ENCODE data around the gene ATXN7L3. TPM values are rescaled to one million over a fixed set of nuclear protein-coding genes. Genes with fewer than 3 reads are reported as not detected.

The ATXN7L3 gene
- total and polyA plus RNA-seq, 4 donors = 30.1 to 70.6 (median 50.5) TPM

DNA sequence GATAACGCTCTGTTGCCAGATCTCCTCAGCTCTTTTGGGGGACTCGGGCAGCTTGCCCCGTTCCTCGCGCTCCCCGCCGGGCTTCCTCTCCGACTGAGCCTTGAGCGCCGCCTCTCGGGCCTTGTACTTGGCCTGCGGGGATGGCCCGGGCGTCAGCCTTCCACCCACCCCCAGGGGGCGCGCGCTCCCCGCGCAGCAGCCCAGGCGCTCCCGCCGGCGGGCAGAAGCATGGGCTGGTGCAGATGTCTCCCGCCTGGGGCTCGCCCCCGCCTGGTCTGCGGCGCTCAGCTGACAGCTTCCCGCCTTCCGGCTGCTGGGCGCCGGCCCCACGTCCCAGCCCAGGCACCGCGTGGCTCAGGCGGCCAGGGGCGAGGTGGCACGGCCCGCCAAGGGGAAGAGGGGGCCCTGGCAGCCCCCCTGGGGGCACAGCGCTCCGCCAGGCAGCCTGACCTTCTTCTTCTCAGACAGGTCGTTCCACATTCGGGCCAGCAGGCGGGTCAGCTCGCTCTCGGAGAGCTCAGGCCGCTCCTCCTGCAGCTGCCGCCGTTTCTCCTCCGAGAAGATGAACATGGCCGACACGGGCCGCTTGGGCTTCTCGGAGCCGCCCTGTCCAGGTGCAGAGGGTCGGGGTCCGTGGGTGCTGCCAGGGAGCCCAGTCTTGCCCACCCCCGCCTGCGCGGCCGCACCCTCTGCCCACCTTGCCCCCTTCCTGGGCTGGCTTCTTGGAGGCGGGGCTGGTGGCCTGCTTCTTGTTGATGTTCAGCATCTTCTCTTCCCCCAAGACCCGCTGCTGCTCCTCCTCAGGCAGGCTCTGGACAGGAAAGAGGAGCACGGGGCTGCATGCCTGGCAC, 10.9 kb upstream of the ATXN7L3 start:
- ATAC-seq (ENCODE audit: insufficient read depth, low FRiP score) = peak; percentile 98
- H3K9me3 ChIP-seq (ENCODE audit: control insufficient read depth in 4 of 4, insufficient read depth in 3 of 4, low read length in 3 of 4) = peaks cover 0 to 2% (median 0%) of the 10 kb centered on the region in 4 donors
- DNase-seq = peak; percentile 84 to 91 (median 88)
- H3K9ac ChIP-seq (ENCODE audit: insufficient read depth in 1 of 2, low read length in 2 of 2) = no peak overlapping the region
- H3K36me3 ChIP-seq (ENCODE audit: control insufficient read depth in 4 of 4, insufficient read depth in 4 of 4, low read length in 4 of 4) = peaks cover 17 to 78% (median 52%) of the 10 kb centered on the region in 4 donors
- TF ChIP-seq, protein P1, sequence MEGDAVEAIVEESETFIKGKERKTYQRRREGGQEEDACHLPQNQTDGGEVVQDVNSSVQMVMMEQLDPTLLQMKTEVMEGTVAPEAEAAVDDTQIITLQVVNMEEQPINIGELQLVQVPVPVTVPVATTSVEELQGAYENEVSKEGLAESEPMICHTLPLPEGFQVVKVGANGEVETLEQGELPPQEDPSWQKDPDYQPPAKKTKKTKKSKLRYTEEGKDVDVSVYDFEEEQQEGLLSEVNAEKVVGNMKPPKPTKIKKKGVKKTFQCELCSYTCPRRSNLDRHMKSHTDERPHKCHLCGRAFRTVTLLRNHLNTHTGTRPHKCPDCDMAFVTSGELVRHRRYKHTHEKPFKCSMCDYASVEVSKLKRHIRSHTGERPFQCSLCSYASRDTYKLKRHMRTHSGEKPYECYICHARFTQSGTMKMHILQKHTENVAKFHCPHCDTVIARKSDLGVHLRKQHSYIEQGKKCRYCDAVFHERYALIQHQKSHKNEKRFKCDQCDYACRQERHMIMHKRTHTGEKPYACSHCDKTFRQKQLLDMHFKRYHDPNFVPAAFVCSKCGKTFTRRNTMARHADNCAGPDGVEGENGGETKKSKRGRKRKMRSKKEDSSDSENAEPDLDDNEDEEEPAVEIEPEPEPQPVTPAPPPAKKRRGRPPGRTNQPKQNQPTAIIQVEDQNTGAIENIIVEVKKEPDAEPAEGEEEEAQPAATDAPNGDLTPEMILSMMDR (IDR thresholded peaks at IDR 0.05; ENCODE audit: control extremely low read depth, extremely low read depth) = peak; percentile 98
- WGBS, 2 donors = 30 to 34% methylated on average over 55 to 64 of the region's 64 CpGs
- peaks cover 0 to 8% (median 0%) of the 10 kb centered on the region in 5 donors for H3K4me1 ChIP-seq (ENCODE audit: control insufficient read depth in 5 of 5, insufficient read depth in 5 of 5, low read length in 5 of 5)
- H3K27ac ChIP-seq (ENCODE audit: low read depth in 1 of 2, low read length in 1 of 2) = peak overlapping the region in 1 of 2 donors; percentile 28
- H3K4me3 ChIP-seq = no peak overlapping the region
- no peaks in the 10 kb centered on the region for H3K27me3 ChIP-seq (ENCODE audit: control insufficient read depth in 3 of 3, insufficient read depth in 3 of 3, low read length in 2 of 3)

DNA sequence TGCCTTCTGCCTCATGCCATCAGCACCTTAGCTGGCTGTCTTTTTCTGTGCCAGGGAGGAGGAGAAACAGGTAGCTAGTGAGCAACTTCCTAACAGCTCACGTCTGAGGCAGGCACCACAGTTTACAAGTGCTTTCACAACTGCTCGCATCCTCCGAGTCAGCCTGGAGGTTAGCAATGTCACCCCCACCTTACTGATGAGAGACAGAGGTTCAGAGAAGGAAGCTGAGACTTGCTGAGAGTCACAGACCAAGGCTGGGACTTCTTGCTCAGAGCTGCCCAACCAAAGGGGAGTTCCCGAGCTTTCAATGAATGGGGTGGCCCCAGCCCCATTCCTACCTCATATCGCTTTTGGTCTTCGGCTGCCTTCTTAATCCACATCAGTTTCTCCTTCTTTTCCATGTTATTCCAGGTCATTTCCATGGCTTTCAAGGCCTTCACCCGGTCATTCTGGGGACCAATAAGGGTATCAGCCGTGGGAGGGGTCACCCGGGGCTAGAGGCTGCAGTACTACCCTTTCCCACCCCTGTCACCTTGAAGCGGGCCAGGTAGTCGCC, 10.2 kb upstream of the ATXN7L3 start:
- peaks cover 0 to 2% (median 0%) of the 10 kb centered on the region in 4 donors for H3K9me3 ChIP-seq (ENCODE audit: control insufficient read depth in 4 of 4, insufficient read depth in 3 of 4, low read length in 3 of 4)
- DNase-seq (peak in 1 of 3 donors; percentile 6), ATAC-seq (ENCODE audit: insufficient read depth, low FRiP score) (no peak)
- 68 to 71% methylated on average over 11 of the region's 11 CpGs for WGBS, 2 donors
- H3K4me1 ChIP-seq (ENCODE audit: control insufficient read depth in 5 of 5, insufficient read depth in 5 of 5, low read length in 5 of 5) = peaks cover 0 to 10% (median 0%) of the 10 kb centered on the region in 5 donors
- TF ChIP-seq, protein P1 (IDR thresholded peaks at IDR 0.05; ENCODE audit: control extremely low read depth, extremely low read depth) = no peak
- peaks cover 14 to 71% (median 45%) of the 10 kb centered on the region in 4 donors for H3K36me3 ChIP-seq (ENCODE audit: control insufficient read depth in 4 of 4, insufficient read depth in 4 of 4, low read length in 4 of 4)
- H3K4me3 ChIP-seq = no peak overlapping the region
- H3K27ac ChIP-seq (ENCODE audit: low read depth in 1 of 2, low read length in 1 of 2) = no peak overlapping the region
- no peaks in the 10 kb centered on the region for H3K27me3 ChIP-seq (ENCODE audit: control insufficient read depth in 3 of 3, insufficient read depth in 3 of 3, low read length in 2 of 3)
- H3K9ac ChIP-seq (ENCODE audit: insufficient read depth in 1 of 2, low read length in 2 of 2) = no peak overlapping the region

DNA sequence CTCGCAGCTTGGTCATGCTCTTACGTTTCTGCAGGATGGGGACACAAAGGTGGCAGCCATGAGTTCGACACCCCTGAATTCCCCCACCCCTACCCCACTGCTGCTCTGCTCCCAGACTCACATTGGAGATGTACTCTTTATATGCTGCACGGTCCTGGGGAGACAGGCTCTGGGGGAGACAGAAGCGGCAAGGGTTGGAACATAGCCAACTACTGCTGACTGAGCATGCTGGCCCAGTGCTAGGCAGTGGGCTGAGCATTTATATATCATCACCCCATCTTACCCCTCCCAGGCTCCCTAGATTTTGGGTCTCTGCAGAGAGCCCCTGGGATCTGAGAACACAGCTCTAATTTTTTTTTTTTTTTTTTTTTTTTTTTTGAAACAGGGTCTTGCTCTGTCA, 8.1 kb upstream of the ATXN7L3 start:
- no peak for ATAC-seq (ENCODE audit: insufficient read depth, low FRiP score)
- TF ChIP-seq, protein P1 (IDR thresholded peaks at IDR 0.05; ENCODE audit: control extremely low read depth, extremely low read depth) = no peak
- no peak overlapping the region for H3K9ac ChIP-seq (ENCODE audit: insufficient read depth in 1 of 2, low read length in 2 of 2)

More for the DNA sequence above, 8.1 kb upstream of the ATXN7L3 start:
- peak in 1 of 3 donors; percentile 10 for DNase-seq
- H3K9me3 ChIP-seq (ENCODE audit: control insufficient read depth in 4 of 4, insufficient read depth in 3 of 4, low read length in 3 of 4) = peaks cover 0 to 2% (median 0%) of the 10 kb centered on the region in 4 donors
- 91 to 92% methylated on average over 5 of the region's 5 CpGs for WGBS, 2 donors
- H3K4me1 ChIP-seq (ENCODE audit: control insufficient read depth in 5 of 5, insufficient read depth in 5 of 5, low read length in 5 of 5) = peaks cover 0 to 12% (median 2%) of the 10 kb centered on the region in 5 donors
- H3K27ac ChIP-seq (ENCODE audit: low read depth in 1 of 2, low read length in 1 of 2) = no peak overlapping the region
- H3K36me3 ChIP-seq (ENCODE audit: control insufficient read depth in 4 of 4, insufficient read depth in 4 of 4, low read length in 4 of 4) = peaks cover 12 to 52% (median 35%) of the 10 kb centered on the region in 4 donors
- no peaks in the 10 kb centered on the region for H3K27me3 ChIP-seq (ENCODE audit: control insufficient read depth in 3 of 3, insufficient read depth in 3 of 3, low read length in 2 of 3)
- H3K4me3 ChIP-seq = no peak overlapping the region

Data from lung (tissue), 12 donors.